ENCODE results near the gene OPCML.

OPCML gene

DNA sequence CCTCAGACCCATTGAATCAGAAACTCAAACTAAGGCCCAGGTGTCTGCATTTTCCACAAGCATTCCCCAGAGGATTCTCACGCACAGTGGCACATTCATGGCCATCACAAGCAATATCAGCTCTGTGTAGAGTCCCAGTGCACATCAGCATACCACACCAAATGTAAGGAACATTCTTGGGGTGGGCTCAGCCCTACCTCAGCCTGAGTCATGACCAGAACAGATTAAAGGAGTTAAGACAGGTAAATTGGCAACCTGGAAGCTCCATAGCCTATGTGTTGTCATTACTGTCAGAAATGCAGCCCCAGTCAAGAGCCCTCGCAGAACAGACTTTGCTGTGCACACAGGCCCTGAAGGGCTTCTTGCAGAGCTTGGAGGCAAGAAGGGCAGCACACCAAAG, 53.1 kb downstream of the OPCML start:
- H2AFZ ChIP-seq (ENCODE audit: low read length, unreplicated experiment): no peak overlapping the region
- H3K36me3 ChIP-seq (ENCODE audit: insufficient read depth, low read length): no peaks in the 10 kb centered on the region
- no peaks in the 10 kb centered on the region for H3K79me2 ChIP-seq (ENCODE audit: control insufficient read depth, insufficient read depth, low read length, unreplicated experiment)
- no peak overlapping the region for H3K27ac ChIP-seq (ENCODE audit: low read depth, low read length)
- no peak overlapping the region for H3K4me3 ChIP-seq (ENCODE audit: low read depth, low read length)
- no peaks in the 10 kb centered on the region for H3K27me3 ChIP-seq (ENCODE audit: insufficient read depth, low read length)
- H3K4me1 ChIP-seq (ENCODE audit: control insufficient read depth, insufficient read depth, low read length, unreplicated experiment): no peaks in the 10 kb centered on the region

DNA sequence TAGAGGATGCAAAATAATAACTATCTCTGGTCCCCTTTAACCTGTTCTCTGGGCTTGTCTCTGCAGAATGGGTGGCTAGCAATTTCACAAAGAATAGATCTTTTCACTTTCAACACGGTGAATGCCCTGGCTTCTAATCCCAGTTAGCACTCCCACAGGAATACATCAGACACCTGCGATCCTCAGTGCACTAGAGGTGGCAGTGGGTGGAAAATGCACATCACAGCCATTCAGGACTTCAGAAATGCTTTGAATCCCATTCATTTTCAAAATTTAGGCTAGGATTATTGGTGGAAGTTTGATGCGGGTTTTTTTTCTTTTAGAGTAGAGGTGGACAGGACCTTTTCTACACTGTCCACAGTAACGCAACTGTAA, 55.1 kb downstream of the OPCML start:
- Histone ChIP-seq H3K27me3 (ENCODE audit: insufficient read depth, low read length) (no peaks in the 10 kb centered on the region), H3K27ac (ENCODE audit: low read depth, low read length) (no peak overlapping the region), H2AFZ (ENCODE audit: low read length, unreplicated experiment) (no peak overlapping the region), H3K36me3 (ENCODE audit: insufficient read depth, low read length) (no peaks in the 10 kb centered on the region), H3K4me1 (ENCODE audit: control insufficient read depth, insufficient read depth, low read length, unreplicated experiment) (no peaks in the 10 kb centered on the region), H3K4me3 (ENCODE audit: low read depth, low read length) (no peak overlapping the region), H3K79me2 (ENCODE audit: control insufficient read depth, insufficient read depth, low read length, unreplicated experiment) (no peaks in the 10 kb centered on the region)

DNA sequence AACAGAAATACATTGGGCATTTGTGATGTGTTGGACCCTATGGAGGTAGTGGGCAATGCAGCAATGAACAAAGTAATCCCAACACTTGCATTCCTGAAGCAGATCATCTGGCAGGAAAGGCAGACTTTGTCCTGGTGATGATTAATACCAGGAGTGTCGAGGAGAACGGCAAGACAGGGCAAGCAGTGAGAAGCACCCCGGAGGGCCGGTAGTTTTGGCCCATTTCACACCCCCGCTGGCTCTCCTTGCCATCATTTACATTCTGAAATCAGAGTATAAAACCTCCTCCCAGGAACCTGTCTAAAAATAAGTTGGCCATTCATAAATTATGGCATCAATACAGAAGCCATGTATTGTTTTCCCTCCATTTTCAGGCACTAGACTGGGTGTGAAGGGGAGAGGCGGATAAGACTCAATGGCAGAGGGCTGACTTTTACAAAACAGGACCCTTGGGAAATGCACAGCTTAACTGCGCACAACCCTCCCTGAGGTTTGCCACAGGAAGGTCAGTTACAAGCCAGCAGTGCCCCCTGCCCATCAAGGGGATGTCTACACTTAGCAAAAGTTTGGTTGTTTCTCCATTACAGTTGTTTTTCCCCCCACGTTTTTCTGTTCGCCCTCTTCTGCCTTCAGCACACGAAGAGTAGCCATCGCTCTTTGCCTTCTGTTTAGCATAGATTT, 55.6 kb downstream of the OPCML start:
- Histone ChIP-seq H3K4me3 (ENCODE audit: low read depth, low read length) (no peak overlapping the region), H3K79me2 (ENCODE audit: control insufficient read depth, insufficient read depth, low read length, unreplicated experiment) (no peaks in the 10 kb centered on the region), H3K36me3 (ENCODE audit: insufficient read depth, low read length) (no peaks in the 10 kb centered on the region), H3K27me3 (ENCODE audit: insufficient read depth, low read length) (no peaks in the 10 kb centered on the region), H3K27ac (ENCODE audit: low read depth, low read length) (no peak overlapping the region), H3K4me1 (ENCODE audit: control insufficient read depth, insufficient read depth, low read length, unreplicated experiment) (no peaks in the 10 kb centered on the region), H2AFZ (ENCODE audit: low read length, unreplicated experiment) (no peak overlapping the region)

DNA sequence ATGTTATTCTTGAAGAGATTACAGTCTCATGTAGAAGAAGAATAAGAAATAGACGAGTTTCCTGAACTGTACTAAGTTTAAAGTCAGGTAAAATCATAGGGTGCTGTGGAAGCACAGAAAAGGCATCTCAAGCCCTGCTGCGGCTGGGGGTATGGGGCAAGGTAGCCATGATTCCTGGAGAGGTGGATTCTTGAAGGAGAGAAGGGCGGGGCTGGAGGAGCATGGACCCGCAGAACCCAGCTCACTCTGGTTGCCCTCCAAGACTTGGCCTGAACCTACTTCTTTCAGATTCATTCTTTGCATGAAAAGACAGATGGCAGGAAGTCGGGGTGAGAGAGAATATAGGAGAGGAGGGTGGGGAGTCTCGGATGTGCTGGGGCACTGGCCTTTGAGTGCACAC, 57.8 kb downstream of the OPCML start:
- no peaks in the 10 kb centered on the region for H3K36me3 ChIP-seq (ENCODE audit: insufficient read depth, low read length)
- no peak overlapping the region for H2AFZ ChIP-seq (ENCODE audit: low read length, unreplicated experiment)
- no peaks in the 10 kb centered on the region for H3K27me3 ChIP-seq (ENCODE audit: insufficient read depth, low read length)
- no peaks in the 10 kb centered on the region for H3K4me1 ChIP-seq (ENCODE audit: control insufficient read depth, insufficient read depth, low read length, unreplicated experiment)
- H3K79me2 ChIP-seq (ENCODE audit: control insufficient read depth, insufficient read depth, low read length, unreplicated experiment): no peaks in the 10 kb centered on the region
- no peak overlapping the region for H3K4me3 ChIP-seq (ENCODE audit: low read depth, low read length)
- H3K27ac ChIP-seq (ENCODE audit: low read depth, low read length): no peak overlapping the region

DNA sequence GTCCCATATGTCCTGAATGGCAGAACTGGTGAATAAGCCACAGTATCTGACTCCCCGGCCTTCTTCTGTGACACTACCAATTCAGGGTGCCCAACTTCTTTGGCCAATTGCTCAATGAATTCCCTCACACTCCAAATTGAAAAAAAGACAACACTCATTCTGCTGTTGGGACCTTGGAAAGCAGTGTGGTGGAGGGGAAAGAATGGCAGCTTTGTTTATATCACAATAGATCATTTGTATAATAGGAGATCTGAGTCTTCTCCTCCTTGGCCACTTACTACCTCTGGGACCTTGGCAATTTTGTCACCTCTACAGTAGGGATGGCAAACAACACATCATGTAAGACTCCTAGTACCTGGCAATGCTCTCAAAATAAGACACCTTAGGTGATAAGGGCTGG, 64.6 kb downstream of the OPCML start:
- no peaks in the 10 kb centered on the region for H3K27me3 ChIP-seq (ENCODE audit: insufficient read depth, low read length)
- H3K27ac ChIP-seq (ENCODE audit: low read depth, low read length): no peak overlapping the region
- no peak overlapping the region for H3K4me3 ChIP-seq (ENCODE audit: low read depth, low read length)
- H2AFZ ChIP-seq (ENCODE audit: low read length, unreplicated experiment): no peak overlapping the region
- no peaks in the 10 kb centered on the region for H3K4me1 ChIP-seq (ENCODE audit: control insufficient read depth, insufficient read depth, low read length, unreplicated experiment)
- H3K79me2 ChIP-seq (ENCODE audit: control insufficient read depth, insufficient read depth, low read length, unreplicated experiment): no peaks in the 10 kb centered on the region
- no peaks in the 10 kb centered on the region for H3K36me3 ChIP-seq (ENCODE audit: insufficient read depth, low read length)

DNA sequence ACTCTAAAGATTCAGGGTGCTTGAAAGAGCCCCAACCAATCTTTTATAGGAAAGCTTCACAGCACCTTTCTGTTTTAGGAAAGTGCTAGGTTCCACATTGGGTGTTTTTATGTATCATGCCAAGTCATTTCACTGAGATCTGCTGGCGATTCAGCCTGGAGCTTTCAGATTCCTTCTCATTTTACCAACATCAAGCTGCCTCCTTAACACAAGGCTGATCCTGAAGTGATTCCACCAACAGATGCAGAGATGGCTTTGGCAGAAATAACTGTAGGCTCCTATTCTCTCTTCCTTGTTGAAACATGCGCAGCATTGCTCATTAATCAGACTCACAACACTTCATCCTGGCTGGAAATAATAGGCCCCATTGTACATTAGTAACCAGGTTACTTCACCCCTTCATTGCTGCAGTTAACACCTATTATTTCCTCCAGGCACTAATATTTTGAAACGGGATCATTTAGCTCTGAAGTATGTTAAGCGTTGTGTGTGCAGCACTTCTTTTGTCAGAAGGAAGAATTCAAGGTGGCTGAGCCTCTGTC, 89.0 kb downstream of the OPCML start:
- Histone ChIP-seq H3K27ac (ENCODE audit: low read depth, low read length) (no peak overlapping the region), H3K4me1 (ENCODE audit: control insufficient read depth, insufficient read depth, low read length, unreplicated experiment) (no peaks in the 10 kb centered on the region), H3K79me2 (ENCODE audit: control insufficient read depth, insufficient read depth, low read length, unreplicated experiment) (no peaks in the 10 kb centered on the region), H3K4me3 (ENCODE audit: low read depth, low read length) (no peak overlapping the region), H2AFZ (ENCODE audit: low read length, unreplicated experiment) (no peak overlapping the region), H3K36me3 (ENCODE audit: insufficient read depth, low read length) (no peaks in the 10 kb centered on the region), H3K27me3 (ENCODE audit: insufficient read depth, low read length) (no peaks in the 10 kb centered on the region)

DNA sequence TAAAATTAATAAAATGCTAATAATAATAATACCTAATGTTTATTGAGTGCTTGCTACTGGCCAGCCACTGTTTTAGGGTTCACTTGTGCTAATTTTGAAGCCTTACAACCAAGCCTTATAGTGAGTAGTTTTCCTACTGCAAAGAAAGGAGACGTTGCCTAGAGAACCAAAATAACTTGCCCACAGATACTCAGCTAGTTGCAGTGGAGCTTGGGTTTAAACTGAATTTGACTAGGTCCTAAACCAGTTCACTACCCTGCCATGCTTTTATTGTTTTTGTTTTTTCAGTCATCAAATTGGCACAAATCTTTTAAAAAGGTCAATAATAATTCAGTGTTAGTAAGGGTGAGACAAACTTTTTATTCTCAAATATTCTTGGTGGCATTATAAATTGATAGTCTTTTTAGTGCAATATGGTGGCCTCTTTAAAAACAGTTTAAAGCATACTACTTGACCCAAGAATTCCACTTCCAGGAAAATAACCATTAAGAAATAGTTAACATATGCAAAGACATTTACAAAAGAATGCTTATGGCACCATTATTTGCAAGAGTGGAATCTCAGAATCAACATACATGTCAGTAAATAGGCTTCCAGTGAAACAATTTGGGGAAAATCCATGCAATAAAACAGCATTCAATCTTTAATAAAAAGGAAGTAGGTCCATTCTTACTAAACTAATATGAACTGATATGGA, 90.2 kb downstream of the OPCML start:
- no peak overlapping the region for H3K27ac ChIP-seq (ENCODE audit: low read depth, low read length)

DNA sequence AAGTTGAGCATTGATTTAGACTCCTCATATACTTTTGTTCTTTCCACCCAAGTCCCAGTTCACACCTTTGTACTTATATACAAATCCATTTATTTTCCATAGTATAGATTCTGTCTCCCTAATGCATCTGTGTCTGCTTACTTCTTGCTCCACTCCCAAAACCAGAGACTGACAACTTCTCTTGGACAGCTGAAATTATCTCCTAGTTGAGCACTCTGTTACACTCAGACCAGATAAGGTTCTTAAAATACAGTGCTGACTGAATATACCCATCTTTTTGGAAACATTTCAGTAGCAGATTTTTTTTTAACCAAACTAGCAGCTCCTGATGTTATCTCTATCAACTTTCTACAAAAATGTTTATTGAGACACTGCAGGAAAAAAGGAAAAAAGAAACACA, 106.3 kb downstream of the OPCML start:
- no peak overlapping the region for H3K4me3 ChIP-seq (ENCODE audit: low read depth, low read length)
- H3K4me1 ChIP-seq (ENCODE audit: control insufficient read depth, insufficient read depth, low read length, unreplicated experiment): no peaks in the 10 kb centered on the region
- H3K79me2 ChIP-seq (ENCODE audit: control insufficient read depth, insufficient read depth, low read length, unreplicated experiment): no peaks in the 10 kb centered on the region
- H3K27me3 ChIP-seq (ENCODE audit: insufficient read depth, low read length): no peaks in the 10 kb centered on the region
- H3K27ac ChIP-seq (ENCODE audit: low read depth, low read length): no peak overlapping the region
- no peak overlapping the region for H2AFZ ChIP-seq (ENCODE audit: low read length, unreplicated experiment)
- no peaks in the 10 kb centered on the region for H3K36me3 ChIP-seq (ENCODE audit: insufficient read depth, low read length)

More for the DNA sequence above, 90.2 kb downstream of the OPCML start:
- H3K4me1 ChIP-seq (ENCODE audit: control insufficient read depth, insufficient read depth, low read length, unreplicated experiment): no peaks in the 10 kb centered on the region
- no peaks in the 10 kb centered on the region for H3K27me3 ChIP-seq (ENCODE audit: insufficient read depth, low read length)
- no peak overlapping the region for H3K4me3 ChIP-seq (ENCODE audit: low read depth, low read length)
- H3K79me2 ChIP-seq (ENCODE audit: control insufficient read depth, insufficient read depth, low read length, unreplicated experiment): no peaks in the 10 kb centered on the region
- H3K36me3 ChIP-seq (ENCODE audit: insufficient read depth, low read length): no peaks in the 10 kb centered on the region
- H2AFZ ChIP-seq (ENCODE audit: low read length, unreplicated experiment): no peak overlapping the region

DNA sequence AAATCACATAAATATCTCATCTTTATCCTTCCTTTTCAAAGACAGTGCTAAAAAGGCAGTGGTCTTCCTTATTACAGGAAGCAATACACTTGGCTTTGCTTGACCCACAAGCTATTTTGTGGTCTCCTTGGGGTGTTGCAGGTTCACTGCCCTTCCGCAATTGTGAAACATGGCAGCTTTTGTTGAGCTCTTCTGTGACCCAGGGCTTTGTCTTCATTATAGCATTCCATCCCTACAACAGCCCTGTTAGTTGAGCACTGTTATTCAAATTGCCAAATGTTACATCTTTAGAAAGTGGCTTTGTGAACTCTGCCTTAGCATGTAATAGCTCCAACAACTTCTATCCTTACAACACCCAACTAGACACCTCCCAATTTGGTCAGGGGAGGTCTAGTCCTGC, 107.1 kb downstream of the OPCML start:
- Histone ChIP-seq H2AFZ (ENCODE audit: low read length, unreplicated experiment) (no peak overlapping the region), H3K36me3 (ENCODE audit: insufficient read depth, low read length) (no peaks in the 10 kb centered on the region), H3K4me1 (ENCODE audit: control insufficient read depth, insufficient read depth, low read length, unreplicated experiment) (no peaks in the 10 kb centered on the region), H3K27me3 (ENCODE audit: insufficient read depth, low read length) (no peaks in the 10 kb centered on the region), H3K27ac (ENCODE audit: low read depth, low read length) (no peak overlapping the region), H3K4me3 (ENCODE audit: low read depth, low read length) (no peak overlapping the region), H3K79me2 (ENCODE audit: control insufficient read depth, insufficient read depth, low read length, unreplicated experiment) (no peaks in the 10 kb centered on the region)

DNA sequence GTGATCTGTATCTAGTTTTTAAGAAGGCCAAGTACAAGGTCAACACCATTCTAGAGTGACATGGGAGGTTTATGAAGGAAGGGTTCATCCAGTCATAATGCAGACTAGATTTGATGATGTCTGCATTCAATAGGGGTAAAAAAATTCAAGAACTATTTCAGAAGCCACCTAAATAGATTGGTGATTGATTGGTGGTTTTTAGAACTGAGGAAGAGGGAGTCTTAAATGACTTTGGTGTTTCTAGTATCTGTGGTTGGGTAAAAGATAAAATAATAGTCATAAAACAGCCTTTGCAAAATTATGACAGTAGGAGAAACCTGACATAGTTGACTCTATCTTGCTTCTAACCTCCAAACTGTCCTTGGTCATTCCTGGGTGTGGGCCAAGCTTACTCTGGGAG, 114.1 kb downstream of the OPCML start:
- Histone ChIP-seq H3K4me3 (ENCODE audit: low read depth, low read length) (no peak overlapping the region), H3K27ac (ENCODE audit: low read depth, low read length) (no peak overlapping the region), H2AFZ (ENCODE audit: low read length, unreplicated experiment) (no peak overlapping the region), H3K27me3 (ENCODE audit: insufficient read depth, low read length) (no peaks in the 10 kb centered on the region), H3K4me1 (ENCODE audit: control insufficient read depth, insufficient read depth, low read length, unreplicated experiment) (no peaks in the 10 kb centered on the region), H3K36me3 (ENCODE audit: insufficient read depth, low read length) (no peaks in the 10 kb centered on the region), H3K79me2 (ENCODE audit: control insufficient read depth, insufficient read depth, low read length, unreplicated experiment) (no peaks in the 10 kb centered on the region)

DNA sequence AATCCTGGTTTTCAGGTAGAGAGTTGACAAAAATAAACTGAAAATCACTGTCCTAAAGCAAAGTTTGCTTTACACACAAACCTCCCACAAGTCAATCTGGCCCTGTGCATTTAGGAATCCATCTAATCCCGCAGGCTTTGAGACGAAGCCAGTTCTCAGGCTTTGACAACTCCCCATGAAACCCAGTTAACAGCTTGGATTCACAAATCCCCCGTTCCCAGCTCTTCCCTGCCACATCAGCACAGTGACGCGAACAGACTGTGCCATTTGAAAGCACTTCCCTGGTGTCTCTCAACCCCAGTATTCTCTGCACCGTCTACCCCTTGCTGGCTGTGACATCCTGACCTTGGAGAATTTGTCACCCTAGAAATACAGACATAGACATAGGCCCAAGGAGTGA, 117.8 kb downstream of the OPCML start:
- Histone ChIP-seq H3K4me3 (ENCODE audit: low read depth, low read length) (no peak overlapping the region), H3K27ac (ENCODE audit: low read depth, low read length) (no peak overlapping the region), H3K79me2 (ENCODE audit: control insufficient read depth, insufficient read depth, low read length, unreplicated experiment) (no peaks in the 10 kb centered on the region), H3K27me3 (ENCODE audit: insufficient read depth, low read length) (no peaks in the 10 kb centered on the region), H3K36me3 (ENCODE audit: insufficient read depth, low read length) (no peaks in the 10 kb centered on the region), H3K4me1 (ENCODE audit: control insufficient read depth, insufficient read depth, low read length, unreplicated experiment) (no peaks in the 10 kb centered on the region), H2AFZ (ENCODE audit: low read length, unreplicated experiment) (no peak overlapping the region)
